ENCODE measurements around the gene OPHN1.

The OPHN1 gene

GRCh38 chrX:68254738-68255645 is 178.3 kb downstream of the OPHN1 start:
- Histone ChIP-seq H2BK15ac (ENCODE audit: low read length) (no peak overlapping the region), H3K4me2 (ENCODE audit: insufficient read depth, low read length, poor library complexity, severe bottlenecking) (no peak overlapping the region), H3K9ac (ENCODE audit: low read depth, low read length, poor library complexity) (no peak overlapping the region), H3K27ac (replicated peaks; ENCODE audit: low read length) (no peak overlapping the region), H3K27me3 (ENCODE audit: control insufficient read depth in 3 of 3, insufficient read depth in 3 of 3, low read depth in 1 of 3, low read length in 3 of 3) (no peaks in the 10 kb centered on the region), H3K4ac (ENCODE audit: low read length) (no peak overlapping the region), H3K36me3 (replicated peaks in 1 of 2; ENCODE audit: control insufficient read depth in 2 of 2, insufficient read depth in 2 of 2, low read length in 2 of 2) (no peaks in the 10 kb centered on the region), H3K79me1 (ENCODE audit: low read depth, low read length) (no peaks in the 10 kb centered on the region), H2BK12ac (ENCODE audit: low read length) (no peak overlapping the region), H2BK5ac (ENCODE audit: low read length) (no peak overlapping the region), H4K8ac (ENCODE audit: low read depth, low read length) (no peak overlapping the region), H3K4me3 (ENCODE audit: low read length in 2 of 2) (no peak overlapping the region), H3K4me1 (ENCODE audit: control insufficient read depth in 2 of 2, insufficient read depth in 1 of 2, low read depth in 1 of 2, low read length in 2 of 2) (no peaks in the 10 kb centered on the region), H3K14ac (ENCODE audit: low read length) (no peak overlapping the region), H2BK120ac (ENCODE audit: low read depth, low read length) (no peak overlapping the region), H2AFZ (ENCODE audit: low read length) (no peak overlapping the region), H2AK5ac (ENCODE audit: low read depth, low read length) (no peak overlapping the region), H4K91ac (ENCODE audit: low read depth, low read length, poor library complexity) (no peak overlapping the region), H3K9me3 (replicated peaks in 1 of 2; ENCODE audit: control insufficient read depth in 2 of 2, insufficient read depth in 1 of 2, low read depth in 1 of 2, low read length in 2 of 2) (no peaks in the 10 kb centered on the region), H3K18ac (ENCODE audit: low read length) (no peak overlapping the region), H3K23ac (ENCODE audit: low read depth, low read length, poor library complexity) (no peak overlapping the region)
- no peak for DNase-seq (ENCODE audit: low spot score)
- no CpG with 5 or more reads among the region's 11 CpGs for WGBS, 2 donors (ENCODE audit: extremely low coverage in 2 of 2, insufficient read length in 2 of 2, insufficient replicate concordance in 1 of 2)

- no peak overlapping the region for H3K4ac ChIP-seq (ENCODE audit: low read length)
- H3K4me2 ChIP-seq (ENCODE audit: insufficient read depth, low read length, poor library complexity, severe bottlenecking), result no peak overlapping the region
- WGBS, 2 donors (ENCODE audit: extremely low coverage in 2 of 2, insufficient read length in 2 of 2, insufficient replicate concordance in 1 of 2), result no CpG with 5 or more reads among the region's 2 CpGs
- H3K23ac ChIP-seq (ENCODE audit: low read depth, low read length, poor library complexity), result no peak overlapping the region
- no peak overlapping the region for H2AFZ ChIP-seq (ENCODE audit: low read length)
- H2AK5ac ChIP-seq (ENCODE audit: low read depth, low read length), result no peak overlapping the region
- no peaks in the 10 kb centered on the region for H3K9me3 ChIP-seq (replicated peaks in 1 of 2; ENCODE audit: control insufficient read depth in 2 of 2, insufficient read depth in 1 of 2, low read depth in 1 of 2, low read length in 2 of 2)
- H2BK5ac ChIP-seq (ENCODE audit: low read length), result no peak overlapping the region
- no peak overlapping the region for H4K8ac ChIP-seq (ENCODE audit: low read depth, low read length)
- H3K4me3 ChIP-seq (ENCODE audit: low read length in 2 of 2), result no peak overlapping the region
- DNase-seq (ENCODE audit: low spot score), result no peak
- no peak overlapping the region for H4K91ac ChIP-seq (ENCODE audit: low read depth, low read length, poor library complexity)
- no peaks in the 10 kb centered on the region for H3K4me1 ChIP-seq (ENCODE audit: control insufficient read depth in 2 of 2, insufficient read depth in 1 of 2, low read depth in 1 of 2, low read length in 2 of 2)
- H3K79me1 ChIP-seq (ENCODE audit: low read depth, low read length), result no peaks in the 10 kb centered on the region
- no peaks in the 10 kb centered on the region for H3K27me3 ChIP-seq (ENCODE audit: control insufficient read depth in 3 of 3, insufficient read depth in 3 of 3, low read depth in 1 of 3, low read length in 3 of 3)
- H3K14ac ChIP-seq (ENCODE audit: low read length), result no peak overlapping the region
- no peak overlapping the region for H2BK15ac ChIP-seq (ENCODE audit: low read length)
- no peak overlapping the region for H3K27ac ChIP-seq (replicated peaks; ENCODE audit: low read length)
- H2BK120ac ChIP-seq (ENCODE audit: low read depth, low read length), result no peak overlapping the region
- H3K18ac ChIP-seq (ENCODE audit: low read length), result no peak overlapping the region
- H2BK12ac ChIP-seq (ENCODE audit: low read length), result no peak overlapping the region
- H3K36me3 ChIP-seq (replicated peaks in 1 of 2; ENCODE audit: control insufficient read depth in 2 of 2, insufficient read depth in 2 of 2, low read length in 2 of 2), result no peaks in the 10 kb centered on the region
- H3K9ac ChIP-seq (ENCODE audit: low read depth, low read length, poor library complexity), result no peak overlapping the region
These were observed 180.6 kb downstream of the OPHN1 start for GRCh38 chrX:68252664-68253063.

GRCh38 chrX:68249903-68250302 is 183.4 kb downstream of the OPHN1 start:
- Histone ChIP-seq H3K36me3 (replicated peaks in 1 of 2; ENCODE audit: control insufficient read depth in 2 of 2, insufficient read depth in 2 of 2, low read length in 2 of 2) (no peaks in the 10 kb centered on the region), H3K14ac (ENCODE audit: low read length) (no peak overlapping the region), H3K27me3 (ENCODE audit: control insufficient read depth in 3 of 3, insufficient read depth in 3 of 3, low read depth in 1 of 3, low read length in 3 of 3) (no peaks in the 10 kb centered on the region), H4K8ac (ENCODE audit: low read depth, low read length) (no peak overlapping the region), H3K4me2 (ENCODE audit: insufficient read depth, low read length, poor library complexity, severe bottlenecking) (no peak overlapping the region), H3K9ac (ENCODE audit: low read depth, low read length, poor library complexity) (no peak overlapping the region), H2BK120ac (ENCODE audit: low read depth, low read length) (no peak overlapping the region), H2BK15ac (ENCODE audit: low read length) (no peak overlapping the region), H3K79me1 (ENCODE audit: low read depth, low read length) (no peaks in the 10 kb centered on the region), H2BK5ac (ENCODE audit: low read length) (no peak overlapping the region), H2AFZ (ENCODE audit: low read length) (no peak overlapping the region), H2BK12ac (ENCODE audit: low read length) (no peak overlapping the region), H2AK5ac (ENCODE audit: low read depth, low read length) (no peak overlapping the region), H3K4ac (ENCODE audit: low read length) (no peak overlapping the region), H3K9me3 (replicated peaks in 1 of 2; ENCODE audit: control insufficient read depth in 2 of 2, insufficient read depth in 1 of 2, low read depth in 1 of 2, low read length in 2 of 2) (no peaks in the 10 kb centered on the region), H3K4me3 (ENCODE audit: low read length in 2 of 2) (no peak overlapping the region), H3K23ac (ENCODE audit: low read depth, low read length, poor library complexity) (no peak overlapping the region), H3K27ac (replicated peaks; ENCODE audit: low read length) (no peak overlapping the region), H3K4me1 (ENCODE audit: control insufficient read depth in 2 of 2, insufficient read depth in 1 of 2, low read depth in 1 of 2, low read length in 2 of 2) (no peaks in the 10 kb centered on the region), H3K18ac (ENCODE audit: low read length) (no peak overlapping the region), H4K91ac (ENCODE audit: low read depth, low read length, poor library complexity) (no peak overlapping the region)
- no CpG with 5 or more reads among the region's 2 CpGs for WGBS, 2 donors (ENCODE audit: extremely low coverage in 2 of 2, insufficient read length in 2 of 2, insufficient replicate concordance in 1 of 2)
- DNase-seq (ENCODE audit: low spot score), result no peak

- Histone ChIP-seq H4K8ac (ENCODE audit: low read depth, low read length) (no peak overlapping the region), H2BK5ac (ENCODE audit: low read length) (no peak overlapping the region), H3K27me3 (ENCODE audit: control insufficient read depth in 3 of 3, insufficient read depth in 3 of 3, low read depth in 1 of 3, low read length in 3 of 3) (no peaks in the 10 kb centered on the region), H3K14ac (ENCODE audit: low read length) (no peak overlapping the region), H3K4me1 (ENCODE audit: control insufficient read depth in 2 of 2, insufficient read depth in 1 of 2, low read depth in 1 of 2, low read length in 2 of 2) (no peaks in the 10 kb centered on the region), H2BK12ac (ENCODE audit: low read length) (no peak overlapping the region), H2BK15ac (ENCODE audit: low read length) (no peak overlapping the region), H4K91ac (ENCODE audit: low read depth, low read length, poor library complexity) (no peak overlapping the region), H3K18ac (ENCODE audit: low read length) (no peak overlapping the region), H2AK5ac (ENCODE audit: low read depth, low read length) (no peak overlapping the region), H2BK120ac (ENCODE audit: low read depth, low read length) (no peak overlapping the region), H3K9me3 (replicated peaks in 1 of 2; ENCODE audit: control insufficient read depth in 2 of 2, insufficient read depth in 1 of 2, low read depth in 1 of 2, low read length in 2 of 2) (no peaks in the 10 kb centered on the region), H3K36me3 (replicated peaks in 1 of 2; ENCODE audit: control insufficient read depth in 2 of 2, insufficient read depth in 2 of 2, low read length in 2 of 2) (no peaks in the 10 kb centered on the region), H2AFZ (ENCODE audit: low read length) (no peak overlapping the region), H3K27ac (replicated peaks; ENCODE audit: low read length) (no peak overlapping the region), H3K9ac (ENCODE audit: low read depth, low read length, poor library complexity) (no peak overlapping the region), H3K4me2 (ENCODE audit: insufficient read depth, low read length, poor library complexity, severe bottlenecking) (no peak overlapping the region), H3K4ac (ENCODE audit: low read length) (no peak overlapping the region), H3K4me3 (ENCODE audit: low read length in 2 of 2) (no peak overlapping the region), H3K79me1 (ENCODE audit: low read depth, low read length) (no peaks in the 10 kb centered on the region), H3K23ac (ENCODE audit: low read depth, low read length, poor library complexity) (no peak overlapping the region)
- no CpG with 5 or more reads among the region's 5 CpGs for WGBS, 2 donors (ENCODE audit: extremely low coverage in 2 of 2, insufficient read length in 2 of 2, insufficient replicate concordance in 1 of 2)
- DNase-seq (ENCODE audit: low spot score), result no peak
These were observed 183.9 kb downstream of the OPHN1 start for GRCh38 chrX:68249401-68249831.
